SK-N-MC (cell line): ENCODE measurements around the gene PTX4.

Experiments used
- EZH2 ChIP-seq: fragments of 200-600 bp; sonication (generic); IDR thresholded peaks from one replicate; pipeline ENCODE4 v1.6.1; 2017; ENCODE audit warnings: antibody characterized with exemption
- POLR2AphosphoS5 ChIP-seq: IDR thresholded peaks from 2 replicates; pipeline ENCODE4 v1.6.1; 2012; ENCODE audit warnings: mild to moderate bottlenecking, low read depth, low read length, borderline replicate concordance

DNA sequence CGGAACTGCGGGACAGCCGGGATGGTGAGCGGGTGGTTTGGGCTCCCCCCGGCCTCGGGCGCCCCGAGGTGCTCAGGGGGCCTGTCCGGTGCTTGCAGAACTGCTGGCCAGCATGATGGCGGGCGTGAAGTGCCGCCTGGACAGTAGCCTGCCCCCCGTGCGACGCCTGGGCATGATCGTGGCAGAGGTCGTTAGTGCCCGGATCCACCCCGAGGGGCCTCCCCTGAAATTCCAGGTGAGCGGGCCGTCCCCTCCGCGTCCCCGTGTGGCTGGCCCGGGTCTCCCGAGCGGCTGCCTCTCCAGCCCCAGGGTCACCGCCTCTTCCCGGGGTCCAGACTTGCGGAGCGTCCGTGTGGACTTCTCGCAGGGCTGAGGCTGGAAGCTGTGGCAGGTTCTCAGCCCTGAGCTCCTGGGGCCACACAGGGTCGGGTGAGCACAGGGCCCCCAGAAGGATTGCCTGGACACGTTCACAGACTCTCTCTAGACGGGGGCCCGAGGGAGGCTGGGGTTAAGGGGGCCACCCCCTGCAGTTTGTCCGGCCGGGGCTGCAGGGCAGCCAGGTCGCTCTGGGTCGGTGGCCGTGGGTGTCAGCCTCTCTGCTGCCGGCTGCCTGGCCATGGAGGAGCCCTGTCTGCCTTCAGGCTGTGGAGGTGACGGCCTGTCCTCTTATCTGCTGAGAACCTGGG, 11.9 kb upstream of the PTX4 start:
- no peak for TF ChIP-seq EZH2
- TF ChIP-seq POLR2AphosphoS5, result no peak
